B cell (primary cell): ENCODE measurements around the gene VTCN1. TPM values are rescaled to one million over a fixed set of nuclear protein-coding genes. Genes with fewer than 3 reads are reported as not detected.

ENCODE experiments used
- ATAC-seq: fragments of 200-7000 bp; cut with Tn5 transposase; one replicate; pipeline ENCODE4 v1.10.0; 2021; ENCODE audit warnings: low read depth, mild to moderate bottlenecking, moderate number of reproducible peaks, moderate library complexity
- CTCF ChIA-PET: fragments of 350-600 bp; sonication (Branson Sonifier 250); formaldehyde crosslinking; loops from one replicate; lab custom pipeline; 2021; ENCODE audit warnings: antibody characterized with exemption, inconsistent platforms; lab: Charles Lee
- POLR2A ChIA-PET: fragments of 350-600 bp; sonication (Branson Sonifier 250); formaldehyde crosslinking; loops from one replicate; lab custom pipeline; 2021; ENCODE audit warnings: antibody characterized with exemption; lab: Charles Lee
- DNase-seq: peaks from one replicate; pipeline ENCODE4 v3.0.0; 2013
- H2AFZ ChIP-seq: 2 replicates; pipeline ENCODE4 v1.6.1; 2012; ENCODE audit warnings: mild to moderate bottlenecking, low read depth, low read length; ENCODE audit not compliant: insufficient read depth, poor library complexity, severe bottlenecking
- H3K27ac ChIP-seq, 2 donors: 1 replicate in 1 of 2; 2 replicates in 1 of 2; pipeline ENCODE4 v1.5.1; 2012 to 2013; ENCODE audit warnings: low read length in 2 of 2, mild to moderate bottlenecking in 2 of 2, moderate library complexity in 1 of 2
- H3K27me3 ChIP-seq, 4 experiments: fragments of 200-600 bp in 1 of 4; sonication (generic) in 1 of 4; replicated peaks in 1 of 4; 1 replicate in 2 of 4; 2 replicates in 2 of 4; pipeline versions ENCODE4 v1.6.1 to v1.7.0; 2013 to 2016; ENCODE audit warnings: low read length in 3 of 4, mild to moderate bottlenecking in 2 of 4, mixed read lengths in 1 of 4, moderate library complexity in 1 of 4; ENCODE audit not compliant: insufficient read depth in 4 of 4, control insufficient read depth in 3 of 4; ENCODE audit errors: control extremely low read depth in 1 of 4
- H3K36me3 ChIP-seq, 2 experiments: replicated peaks in 1 of 2; 1 replicate in 1 of 2; 2 replicates in 1 of 2; pipeline versions ENCODE4 v1.6.1 to v1.7.1; 2013; ENCODE audit warnings: low read length in 1 of 2; ENCODE audit not compliant: insufficient read depth in 2 of 2, control insufficient read depth in 1 of 2; ENCODE audit errors: control extremely low read depth in 1 of 2, extremely low read depth in 1 of 2
- H3K4me1 ChIP-seq, 2 donors: fragments of 200-600 bp in 1 of 2; sonication (generic) in 1 of 2; 1 replicate in 1 of 2; 2 replicates in 1 of 2; pipeline versions ENCODE4 v1.5.1 to v1.6.1; 2013 to 2017; ENCODE audit warnings: low read length in 2 of 2; ENCODE audit not compliant: control insufficient read depth in 2 of 2, insufficient read depth in 2 of 2
- H3K4me2 ChIP-seq: replicated peaks from 2 replicates; pipeline ENCODE3; 2012; ENCODE audit warnings: mild to moderate bottlenecking, low read depth, low read length; ENCODE audit not compliant: poor library complexity, severe bottlenecking
- H3K4me3 ChIP-seq, 5 experiments: fragments of 200-600 bp in 1 of 5; sonication (generic) in 1 of 5; 1 replicate in 3 of 5; 2 replicates in 2 of 5; pipeline versions ENCODE4 v1.5.1 to v1.7.0; 2011 to 2016; ENCODE audit warnings: low read length in 4 of 5, mild to moderate bottlenecking in 4 of 5, low read depth in 2 of 5, control low read depth in 1 of 5, moderate library complexity in 1 of 5; ENCODE audit not compliant: insufficient read depth in 1 of 5; ENCODE audit errors: control extremely low read depth in 1 of 5, extremely low read depth in 1 of 5
- H3K79me2 ChIP-seq: fragments of 200-600 bp; sonication (generic); one replicate; pipeline ENCODE4 v1.6.0; 2016; ENCODE audit warnings: low read length; ENCODE audit not compliant: control insufficient read depth, insufficient read depth
- H3K9ac ChIP-seq: fragments of 200-600 bp; sonication (generic); 2 replicates; pipeline ENCODE4 v1.6.1; 2017; ENCODE audit warnings: mild to moderate bottlenecking, low read length, moderate library complexity
- H3K9me3 ChIP-seq, 3 donors: one replicate each; pipeline versions ENCODE4 v1.6.1 to v1.7.1; 2013; ENCODE audit warnings: low read length in 2 of 3; ENCODE audit not compliant: control insufficient read depth in 2 of 3, insufficient read depth in 1 of 3; ENCODE audit errors: control extremely low read depth in 1 of 3
- H4K20me1 ChIP-seq: 2 replicates; pipeline ENCODE4 v1.6.0; 2012; ENCODE audit warnings: mild to moderate bottlenecking, low read length; ENCODE audit not compliant: insufficient read depth, control insufficient read depth, poor library complexity, severe bottlenecking
- H3K27ac Mint-ChIP-seq: one replicate; pipeline ENCODE4 v1.8.0; 2021; ENCODE audit warnings: mixed read lengths
- H3K27me3 Mint-ChIP-seq: one replicate; pipeline ENCODE4 v1.8.0; 2021; ENCODE audit warnings: mixed read lengths
- H3K4me1 Mint-ChIP-seq: one replicate; pipeline ENCODE4 v1.8.0; 2021; ENCODE audit warnings: mixed read lengths
- H3K4me3 Mint-ChIP-seq: one replicate; pipeline ENCODE4 v1.8.0; 2021; ENCODE audit warnings: mixed read lengths
- H3K9me3 Mint-ChIP-seq: one replicate; pipeline ENCODE4 v1.8.0; 2022; ENCODE audit warnings: mixed read lengths; ENCODE audit not compliant: insufficient read depth
- CTCF ChIP-seq: fragments of 200-600 bp; IDR thresholded peaks from one replicate; pipeline ENCODE4 v1.8.0; 2022; ENCODE audit warnings: antibody characterized with exemption, mild to moderate bottlenecking
- EZH2 ChIP-seq: IDR thresholded peaks from 2 replicates; pipeline ENCODE4 v1.6.1; 2012; ENCODE audit warnings: borderline replicate concordance, low read depth, mild to moderate bottlenecking, moderate library complexity, low read length; ENCODE audit not compliant: insufficient read depth, poor library complexity, severe bottlenecking
- WGBS: methylation state at CpG from one replicate; pipeline ENCODE4 v1.1.5; 2013; ENCODE audit warnings: missing lambda C conversion rate; ENCODE audit not compliant: insufficient coverage; 5-methylcytosine and 5-hydroxymethylcytosine counted together
- intact Hi-C: fragments of 100-400 bp; cut with micrococcal nuclease; formaldehyde crosslinking; loops from one replicate; pipeline ENCODE4 v1.10.0; 2022
- polyA plus RNA-seq: library from polyadenylated mRNA; depleted of rRNA; stranded (reverse); fragments of >200 nt; gene quantifications from 2 replicates; pipeline ENCODE4 v1.2.3, GENCODE V29; 2012
- total RNA-seq, 2 donors: library from RNA; stranded (reverse); fragments of 120-200 nt in 1 of 2; gene quantifications; 1 replicate in 1 of 2; 2 replicates in 1 of 2; pipeline versions ENCODE4 v1.2.3 to v1.2.4, GENCODE V29; 2013 to 2022

The VTCN1 gene
- total and polyA plus RNA-seq, 2 donors (not counting 1 experiment from before 2014, with no cell fraction given), result not detected

GRCh38 chr1:117235863-117236465 lies 25.2 kb upstream of the VTCN1 start:
- Histone ChIP-seq H3K9me3 (no peaks in the 10 kb centered on the region), H3K9ac (no peak overlapping the region), H3K27me3 (no peaks in the 10 kb centered on the region), H3K36me3 (no peaks in the 10 kb centered on the region), H3K4me3 (no peak overlapping the region), H3K27ac (no peak overlapping the region), H3K4me1 (no peaks in the 10 kb centered on the region), H4K20me1 (no peaks in the 10 kb centered on the region), H3K4me2 (no peak overlapping the region), H2AFZ (no peak overlapping the region), H3K79me2 (no peaks in the 10 kb centered on the region)
- Mint-ChIP-seq H3K9me3 (no peaks in the 10 kb centered on the region), H3K27me3 (peaks cover 16% of the 10 kb centered on the region), H3K27ac (no peak overlapping the region), H3K4me1 (no peaks in the 10 kb centered on the region), H3K4me3 (no peak overlapping the region)
- DNase-seq, result no peak
- ATAC-seq, result no peak
- intact Hi-C loops, result no loop called here
- TF ChIP-seq CTCF (no peak), EZH2 (no peak)
- ChIA-PET POLR2A (no interaction called here), CTCF (no interaction called here)
- 89% methylated on average over 1 of the region's 2 CpGs for WGBS

- intact Hi-C loops, result no loop called here
These were observed 21.8 kb upstream of the VTCN1 start for GRCh38 chr1:117232531-117232930.

More at GRCh38 chr1:117232531-117232930, 21.8 kb upstream of the VTCN1 start:
- WGBS, result no CpG with 5 or more reads among the region's 2 CpGs
- DNase-seq (no peak), ATAC-seq (no peak)
- Histone ChIP-seq H4K20me1 (no peaks in the 10 kb centered on the region), H3K27ac (no peak overlapping the region), H2AFZ (no peak overlapping the region), H3K9ac (no peak overlapping the region), H3K36me3 (no peaks in the 10 kb centered on the region), H3K4me3 (no peak overlapping the region), H3K9me3 (no peaks in the 10 kb centered on the region), H3K4me1 (no peaks in the 10 kb centered on the region), H3K79me2 (no peaks in the 10 kb centered on the region), H3K27me3 (no peaks in the 10 kb centered on the region), H3K4me2 (no peak overlapping the region)
- TF ChIP-seq EZH2 (no peak), CTCF (no peak)
- CTCF ChIA-PET, result no interaction called here
- Mint-ChIP-seq H3K4me3 (no peak overlapping the region), H3K27me3 (peaks cover 11% of the 10 kb centered on the region), H3K4me1 (no peaks in the 10 kb centered on the region), H3K27ac (no peak overlapping the region), H3K9me3 (no peaks in the 10 kb centered on the region)
- POLR2A ChIA-PET, result no interaction called here
